IPS-11a (cell line): ENCODE results near the gene FITM1.

ENCODE experiments used
- H3K4me3 ChIP-seq: one replicate; pipeline ENCODE4 v1.5.1; 2013; ENCODE audit warnings: low read depth, low read length, control low read depth

The FITM1 gene

GRCh38 chr14:24156840-24157239, 26.4 kb downstream of the FITM1 start:
- H3K4me3 ChIP-seq = no peak overlapping the region

- H3K4me3 ChIP-seq = no peak overlapping the region
Measured at GRCh38 chr14:24157331-24157730, 26.9 kb downstream of the FITM1 start.

GRCh38 chr14:24159777-24160498, 29.5 kb downstream of the FITM1 start:
- no peak overlapping the region for H3K4me3 ChIP-seq

- no peak overlapping the region for H3K4me3 ChIP-seq
Measured at GRCh38 chr14:24160499-24160849, 30.0 kb downstream of the FITM1 start.

GRCh38 chr14:24160850-24161804, 30.7 kb downstream of the FITM1 start, which contains the start of gene IRF9:
IRF9 (plus strand) TSS chr14:24161265; CDS start chr14:24162145, 880 bp downstream.
- H3K4me3 ChIP-seq = peak within 1 kb of the TSS; percentile 34

GRCh38 chr14:24162093-24162492, 31.6 kb downstream of the FITM1 start:
- no peak overlapping the region for H3K4me3 ChIP-seq

GRCh38 chr14:24164518-24164991, 34.1 kb downstream of the FITM1 start:
- H3K4me3 ChIP-seq = no peak overlapping the region

GRCh38 chr14:24165785-24166184, 35.3 kb downstream of the FITM1 start:
- H3K4me3 ChIP-seq = no peak overlapping the region

GRCh38 chr14:24167469-24168114, 37.1 kb downstream of the FITM1 start:
- no peak overlapping the region for H3K4me3 ChIP-seq

- peak within 1 kb of the TSS; percentile 49 for H3K4me3 ChIP-seq
Measured at GRCh38 chr14:24171422-24172260, 41.2 kb downstream of the FITM1 start, which contains the start of gene REC8. REC8 (plus strand) TSS chr14:24172080; CDS start chr14:24172553, 473 bp downstream.

GRCh38 chr14:24172261-24172860, 41.9 kb downstream of the FITM1 start:
- peak overlapping the region; percentile 49 for H3K4me3 ChIP-seq

GRCh38 chr14:24172871-24173281, 42.4 kb downstream of the FITM1 start:
- H3K4me3 ChIP-seq = no peak overlapping the region

GRCh38 chr14:24176599-24176998, 46.1 kb downstream of the FITM1 start:
- H3K4me3 ChIP-seq = no peak overlapping the region

- no peak overlapping the region for H3K4me3 ChIP-seq
Measured at GRCh38 chr14:24177041-24177825, 46.8 kb downstream of the FITM1 start.

GRCh38 chr14:24177891-24178290, 47.4 kb downstream of the FITM1 start:
- H3K4me3 ChIP-seq = no peak overlapping the region

GRCh38 chr14:24178399-24179178, 48.1 kb downstream of the FITM1 start:
- no peak overlapping the region for H3K4me3 ChIP-seq

- H3K4me3 ChIP-seq = no peak overlapping the region
Measured at GRCh38 chr14:24179294-24179960, 49.0 kb downstream of the FITM1 start.
